Right renal cortex interstitium (tissue), 3 donors: ENCODE results near the gene TAF11L6. TPM values are rescaled to one million over a fixed set of nuclear protein-coding genes. Genes with fewer than 3 reads are reported as not detected.
"Not testable (repeated sequence)": the region's sequence is repeated elsewhere in the genome, so short reads cannot be mapped to it uniquely, and the experiment has no call there.

Experiments
- DNase-seq, 3 donors: peaks; one replicate each; pipeline ENCODE4 v3.0.0-alpha.2; 2013; ENCODE audit warnings: low read depth in 3 of 3, low spot score in 2 of 3
- polyA plus RNA-seq, 3 donors: library from polyadenylated mRNA; unstranded; fragments of 120-200 nt; gene quantifications; one replicate each; pipeline ENCODE4 v1.2.1, GENCODE V29; 2013; ENCODE audit not compliant: insufficient read length in 3 of 3

TAF11L6 gene
- polyA plus RNA-seq: not detected

DNA sequence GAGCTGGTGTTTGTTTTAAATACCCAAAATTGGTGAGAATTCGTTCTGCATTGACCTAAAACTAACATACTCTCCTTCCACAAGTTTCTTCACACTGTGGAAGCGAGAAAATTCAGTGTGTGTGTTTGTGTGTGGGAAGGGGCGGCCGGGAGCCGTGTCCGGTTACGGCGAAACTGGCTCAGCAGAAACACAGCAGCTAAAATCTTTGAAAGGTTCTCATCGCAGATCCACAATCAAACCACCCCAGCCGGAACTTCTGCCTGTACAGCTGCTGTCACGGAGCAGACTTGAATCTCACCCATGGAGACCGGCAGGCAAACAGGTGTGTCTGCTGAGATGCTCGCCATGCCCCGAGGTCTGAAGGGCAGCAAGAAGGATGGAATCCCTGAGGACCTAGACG, at the start of gene TAF11L6:
Gene TAF11L6, plus strand, starts transcription at position 301 of the 400 bp plus-strand sequence.
- not testable (repeated sequence) for DNase-seq

GRCh38 chr5:17481378-17481777, 47.1 kb upstream of the TAF11L6 start:
- no peak for DNase-seq

GRCh38 chr5:17482790-17483189, 45.7 kb upstream of the TAF11L6 start:
- no peak for DNase-seq

GRCh38 chr5:17486464-17487173, 41.9 kb upstream of the TAF11L6 start:
- DNase-seq: not testable (repeated sequence)

DNA sequence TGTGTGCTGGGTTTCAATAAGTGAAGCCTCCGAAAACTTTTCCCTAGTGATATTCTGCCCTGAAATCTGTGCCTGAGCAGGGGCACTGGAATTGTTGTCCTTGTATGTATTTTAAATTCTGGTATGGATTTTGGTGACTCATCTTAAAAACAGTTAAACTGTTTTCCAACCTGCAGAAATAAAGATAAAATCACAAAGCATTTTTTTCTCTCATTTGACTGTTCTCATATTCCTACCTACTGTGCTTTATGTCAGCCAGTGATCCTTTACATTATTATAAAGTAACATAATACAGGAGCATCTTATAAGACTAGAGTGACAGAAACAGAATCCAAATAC, 41.3 kb upstream of the TAF11L6 start:
- no peak for DNase-seq

DNA sequence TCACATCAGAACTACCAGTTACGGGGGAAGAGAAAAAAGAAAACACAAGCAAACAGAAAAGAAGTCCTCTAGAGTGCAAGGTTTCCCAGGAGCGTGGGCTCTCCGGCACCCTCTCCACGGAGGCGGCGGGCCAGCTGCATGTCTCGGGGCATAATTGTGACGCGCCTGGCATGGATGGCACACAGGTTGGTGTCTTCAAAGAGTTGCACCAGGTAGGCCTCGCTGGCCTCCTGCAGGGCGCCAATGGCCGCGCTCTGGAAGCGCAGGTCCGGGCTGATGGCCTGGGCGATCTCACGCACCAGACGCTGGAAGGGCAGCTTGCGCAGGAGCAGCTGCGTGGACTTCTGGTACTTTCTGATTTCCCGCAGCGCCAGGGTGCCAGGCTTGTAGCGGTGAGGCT, 37.2 kb upstream of the TAF11L6 start:
- DNase-seq: not testable (repeated sequence)

- DNase-seq: no peak
These were observed 35.7 kb upstream of the TAF11L6 start for GRCh38 chr5:17492770-17493169.

DNA sequence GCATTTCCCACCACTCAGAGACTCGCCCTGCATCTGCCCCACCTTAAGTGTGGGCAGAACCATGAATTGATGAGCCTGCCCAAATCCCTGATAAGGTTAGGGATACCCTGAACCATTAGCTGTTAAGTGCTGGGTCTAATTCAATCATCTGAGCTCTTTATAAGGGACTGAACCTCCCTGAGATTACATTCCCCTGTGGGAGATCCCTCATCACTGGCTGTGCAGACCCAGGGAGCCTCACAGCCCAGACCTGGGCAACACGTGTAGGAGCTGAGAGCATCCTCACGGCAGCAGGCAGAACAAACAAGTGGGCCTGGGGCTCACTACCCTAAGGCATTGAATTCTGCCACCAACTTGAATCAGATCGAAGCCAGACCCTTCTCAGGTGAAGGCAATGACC, 31.0 kb upstream of the TAF11L6 start:
- DNase-seq: no peak

GRCh38 chr5:17497931-17498330, 30.5 kb upstream of the TAF11L6 start, which contains the start of gene TAF11L2:
TAF11L2 (plus strand) TSS chr5:17498231.
- DNase-seq: not testable (repeated sequence)

DNA sequence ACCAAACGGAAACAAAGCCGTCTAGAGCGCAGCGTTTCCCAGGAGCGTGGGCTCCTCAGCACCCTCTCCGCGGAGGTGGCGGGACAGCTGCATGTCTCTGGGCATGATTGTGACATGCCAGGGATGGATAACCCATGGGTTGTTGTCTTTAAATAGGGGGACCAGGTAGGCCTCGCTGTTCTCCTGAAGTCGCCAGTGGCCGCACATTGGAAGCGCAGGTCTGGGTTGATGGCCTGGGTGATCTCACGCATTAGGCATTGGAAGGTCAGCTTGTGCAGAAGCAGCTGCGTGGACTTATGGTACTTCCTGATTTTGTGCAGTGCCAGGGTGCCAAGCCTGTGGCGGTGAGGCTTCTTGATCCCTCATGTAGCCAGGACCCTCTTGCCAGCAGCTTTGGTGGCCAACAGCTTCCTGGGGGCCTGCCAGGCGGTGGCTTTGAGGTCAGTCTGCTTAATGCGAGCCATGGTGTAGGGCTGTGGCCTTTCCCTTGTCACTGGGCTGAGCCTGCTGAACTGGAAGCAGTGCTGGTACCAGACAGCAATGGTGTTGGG, 16.6 kb upstream of the TAF11L6 start:
- no peak for DNase-seq

GRCh38 chr5:17517526-17517925, 10.9 kb upstream of the TAF11L6 start:
- DNase-seq: not testable (repeated sequence)

DNA sequence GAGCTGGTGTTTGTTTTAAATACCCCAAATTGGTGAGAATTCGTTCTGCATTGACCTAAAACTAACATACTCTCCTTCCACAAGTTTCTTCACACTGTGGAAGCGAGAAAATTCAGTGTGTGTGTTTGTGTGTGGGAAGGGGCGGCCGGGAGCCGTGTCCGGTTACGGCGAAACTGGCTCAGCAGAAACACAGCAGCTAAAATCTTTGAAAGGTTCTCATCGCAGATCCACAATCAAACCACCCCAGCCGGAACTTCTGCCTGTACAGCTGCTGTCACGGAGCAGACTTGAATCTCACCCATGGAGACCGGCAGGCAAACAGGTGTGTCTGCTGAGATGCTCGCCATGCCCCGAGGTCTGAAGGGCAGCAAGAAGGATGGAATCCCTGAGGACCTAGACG, 10.4 kb upstream of the TAF11L6 start, which contains the start of gene TAF11L3:
Gene TAF11L3, plus strand, starts transcription at position 301 of the 400 bp plus-strand sequence.
- not testable (repeated sequence) for DNase-seq

DNA sequence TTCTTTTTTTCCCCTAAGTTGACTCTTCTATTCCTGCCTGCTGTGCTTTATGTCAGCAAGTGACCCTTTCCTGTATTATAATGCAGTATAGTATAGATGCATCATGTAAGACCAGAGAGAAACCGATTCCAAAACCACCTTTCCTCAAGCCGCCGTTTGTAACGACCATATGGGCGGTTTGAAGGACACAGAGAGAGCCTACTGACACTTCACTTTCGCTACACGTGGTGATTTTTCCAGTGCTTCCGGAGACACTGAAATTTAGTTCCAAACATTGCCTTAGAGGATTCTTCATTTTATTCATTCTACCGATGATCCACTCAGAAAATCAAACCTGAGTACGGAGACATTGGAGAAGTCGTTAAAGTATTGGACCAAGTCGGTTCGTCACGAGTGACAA, 9.0 kb upstream of the TAF11L6 start:
- DNase-seq: not testable (repeated sequence)

- DNase-seq: not testable (repeated sequence)
These were observed 7.0 kb upstream of the TAF11L6 start, which contains the start of gene TAF11L4 for GRCh38 chr5:17521501-17521900. TAF11L4 (plus strand) TSS chr5:17521801.

- DNase-seq: not testable (repeated sequence)
These were observed 3.5 kb upstream of the TAF11L6 start, which contains the start of gene TAF11L5 for GRCh38 chr5:17524935-17525334. TAF11L5 (plus strand) TSS chr5:17525235.

DNA sequence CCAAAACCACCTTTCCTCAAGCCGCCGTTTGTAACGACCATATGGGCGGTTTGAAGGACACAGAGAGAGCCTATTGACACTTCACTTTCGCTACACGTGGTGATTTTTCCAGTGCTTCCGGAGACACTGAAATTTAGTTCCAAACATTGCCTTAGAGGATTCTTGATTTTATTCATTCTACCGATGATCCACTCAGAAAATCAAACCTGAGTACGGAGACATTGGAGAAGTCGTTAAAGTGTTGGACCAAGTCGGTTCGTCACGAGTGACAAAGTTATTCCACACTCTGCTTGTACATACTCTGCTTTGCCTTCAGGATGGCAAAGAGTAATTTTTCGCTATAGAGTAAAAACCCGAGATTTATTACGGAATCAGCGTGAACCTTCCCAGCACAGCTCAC, 2.0 kb upstream of the TAF11L6 start:
- DNase-seq: not testable (repeated sequence)

Other genes with a start within 250 kb of the TAF11L6 start
- gene TAF11L2, start 30.4 kb upstream of the TAF11L6 start, polyA plus RNA-seq: not detected
- gene TAF11L3, start 10.3 kb upstream of the TAF11L6 start, polyA plus RNA-seq: not detected
- not detected for gene TAF11L4, start 6.9 kb upstream of the TAF11L6 start, polyA plus RNA-seq
- gene TAF11L5, start 3.4 kb upstream of the TAF11L6 start, polyA plus RNA-seq: not detected
- gene TAF11L7, start 57.1 kb downstream of the TAF11L6 start, polyA plus RNA-seq: not detected
- gene TAF11L8, start 62.3 kb downstream of the TAF11L6 start, polyA plus RNA-seq: not detected
- not detected for gene TAF11L9, start 65.7 kb downstream of the TAF11L6 start, polyA plus RNA-seq
- not detected for gene TAF11L10, start 69.2 kb downstream of the TAF11L6 start, polyA plus RNA-seq
- gene TAF11L11, start 75.5 kb downstream of the TAF11L6 start, polyA plus RNA-seq: not detected
- gene TAF11L12, start 81.7 kb downstream of the TAF11L6 start, polyA plus RNA-seq: not detected
- not detected for gene TAF11L13, start 103.4 kb downstream of the TAF11L6 start, polyA plus RNA-seq
- gene TAF11L14, start 105.8 kb downstream of the TAF11L6 start, polyA plus RNA-seq: not detected